A673 (cell line): Measurements from ENCODE around the gene CDK14.

ENCODE experiments used
- CTCF ChIP-seq: fragments of 300-800, 200-600 bp; sonication (generic); conservative IDR thresholded peaks from 2 replicates; pipeline ENCODE4 v1.5.1; 2017; ENCODE audit warnings: low read depth, mild to moderate bottlenecking, antibody characterized with exemption, low read length, moderate library complexity, mixed read lengths
- EZH2 ChIP-seq: fragments of 200-600 bp; sonication (generic); IDR thresholded peaks from 2 replicates; pipeline ENCODE4 v1.6.1; 2017; ENCODE audit warnings: borderline replicate concordance, low read depth, mild to moderate bottlenecking, mixed read lengths, antibody characterized with exemption, low read length; ENCODE audit not compliant: poor library complexity, severe bottlenecking

- no peak for TF ChIP-seq CTCF
- TF ChIP-seq EZH2: no peak
Measured at GRCh38 chr7:91181949-91182348, 585.8 kb downstream of the CDK14 start.
